Caco-2 (cell line): Measurements from ENCODE around the gene ASB15. TPM values are rescaled to one million over a fixed set of nuclear protein-coding genes. Genes with fewer than 3 reads are reported as not detected.

Experiments used
- BruUV-seq: library from RNA; stranded (reverse); fragments of 400-500 nt; replicated peaks from 2 replicates; lab custom pipeline; 2021; lab: Mats Ljungman, UMichigan
- CTCF ChIA-PET: fragments of 300-600 bp; sonication (Branson Sonifier 250); formaldehyde crosslinking; loops from one replicate; lab custom pipeline; 2022; ENCODE audit warnings: antibody characterized with exemption; lab: Charles Lee
- POLR2A ChIA-PET: fragments of 300-600 bp; sonication (Branson Sonifier 250); formaldehyde crosslinking; loops from one replicate; lab custom pipeline; 2022; ENCODE audit warnings: antibody characterized with exemption; lab: Charles Lee
- DNase-seq, 2 experiments: peaks; one replicate each; pipeline versions ENCODE4 v3.0.0 to v3.0.0-alpha.2; 2020 to 2022
- H3K27me3 ChIP-seq: replicated peaks from 2 replicates; pipeline ENCODE4 v1.6.0; 2011; ENCODE audit warnings: low read length; ENCODE audit not compliant: control insufficient read depth, insufficient read depth
- H3K36me3 ChIP-seq: 2 replicates; pipeline ENCODE4 v1.5.1; 2011; ENCODE audit warnings: low read length; ENCODE audit not compliant: control insufficient read depth, insufficient read depth
- H3K4me1 ChIP-seq: fragments of 250-450 bp; sonication (Bioruptor Pico); 2 replicates; pipeline ENCODE4 v1.5.1; 2020; ENCODE audit warnings: mild to moderate bottlenecking
- H3K4me3 ChIP-seq: 2 replicates; pipeline ENCODE4 v1.5.1; 2011; ENCODE audit warnings: low read depth, mild to moderate bottlenecking, control low read depth, low read length
- H3K9me3 ChIP-seq: fragments of 250-450 bp; sonication (Bioruptor Pico); 2 replicates; pipeline ENCODE4 v1.5.1; 2020; ENCODE audit warnings: mild to moderate bottlenecking, moderate library complexity
- H3K27ac Mint-ChIP-seq: one replicate; pipeline ENCODE4 v1.8.0; 2022; ENCODE audit warnings: mixed read lengths; ENCODE audit not compliant: unreplicated experiment
- H3K27me3 Mint-ChIP-seq: one replicate; pipeline ENCODE4 v1.8.0; 2022; ENCODE audit warnings: mixed read lengths; ENCODE audit not compliant: insufficient read depth, unreplicated experiment
- H3K36me3 Mint-ChIP-seq: one replicate; pipeline ENCODE4 v1.8.0; 2022; ENCODE audit warnings: mild to moderate bottlenecking, mixed read lengths; ENCODE audit not compliant: insufficient read depth, unreplicated experiment
- H3K4me1 Mint-ChIP-seq: one replicate; pipeline ENCODE4 v1.8.0; 2022; ENCODE audit warnings: low read depth, mixed read lengths; ENCODE audit not compliant: unreplicated experiment
- H3K4me3 Mint-ChIP-seq: one replicate; pipeline ENCODE4 v1.8.0; 2022; ENCODE audit warnings: mild to moderate bottlenecking, moderate library complexity, mixed read lengths; ENCODE audit not compliant: unreplicated experiment
- H3K9me3 Mint-ChIP-seq: one replicate; pipeline ENCODE4 v1.8.0; 2022; ENCODE audit warnings: mixed read lengths; ENCODE audit not compliant: unreplicated experiment
- CTCF ChIP-seq, 2 experiments: fragments of 200-600 bp in 1 of 2; IDR thresholded peaks; 1 replicate in 1 of 2; 2 replicates in 1 of 2; pipeline versions ENCODE4 v1.5.1 to v1.8.0; 2011 to 2022; ENCODE audit warnings: antibody characterized with exemption in 1 of 2, control low read depth in 1 of 2, inconsistent platforms in 1 of 2, low read depth in 1 of 2, low read length in 1 of 2, mild to moderate bottlenecking in 1 of 2, moderate library complexity in 1 of 2; ENCODE audit not compliant: insufficient read depth in 1 of 2, severe bottlenecking in 1 of 2, unreplicated experiment in 1 of 2
- intact Hi-C: fragments of 100-400 bp; cut with micrococcal nuclease; formaldehyde crosslinking; loops from one replicate; pipeline ENCODE4 v1.10.0; 2022; ENCODE audit not compliant: unreplicated experiment
- total RNA-seq: library from RNA; stranded (reverse); gene quantifications from 2 replicates; pipeline ENCODE4 v1.2.3, GENCODE V29; 2022

The ASB15 gene
- total RNA-seq, 1 experiment from 2014 or later: not detected

GRCh38 chr7:123653162-123653561 lies 51.5 kb downstream of the ASB15 start:
- Mint-ChIP-seq H3K27ac (no peak overlapping the region), H3K4me1 (peaks cover 4% of the 10 kb centered on the region), H3K27me3 (no peaks in the 10 kb centered on the region), H3K9me3 (no peaks in the 10 kb centered on the region), H3K4me3 (no peak overlapping the region), H3K36me3 (no peaks in the 10 kb centered on the region)
- Histone ChIP-seq H3K27me3 (no peaks in the 10 kb centered on the region), H3K4me1 (no peaks in the 10 kb centered on the region), H3K9me3 (no peaks in the 10 kb centered on the region), H3K36me3 (no peaks in the 10 kb centered on the region), H3K4me3 (no peak overlapping the region)
- ChIA-PET POLR2A (no interaction called here), CTCF (no interaction called here)
- DNase-seq: no peak
- no TSS peak for BruUV-seq
- intact Hi-C loops: no loop called here
- no peak for TF ChIP-seq CTCF (IDR thresholded peaks at IDR 0.05; ENCODE audit: insufficient read depth in 1 of 2, low read depth in 1 of 2, low read length in 1 of 2, severe bottlenecking in 1 of 2, unreplicated experiment in 1 of 2)

GRCh38 chr7:123655614-123656013 lies 54.0 kb downstream of the ASB15 start, which contains the start of gene LMOD2:
Gene LMOD2, plus strand, starts transcription at chr7:123655866. Its CDS starts 98 bp downstream, at chr7:123655964.
- H3K4me1 Mint-ChIP-seq: peaks cover 3% of the 10 kb centered on the region
- H3K36me3 ChIP-seq: no peaks in the 10 kb centered on the region
- no peak within 1 kb of the TSS for H3K27ac Mint-ChIP-seq
- no peaks in the 10 kb centered on the region for H3K4me1 ChIP-seq
- intact Hi-C loops: no loop called here
- no TSS peak for BruUV-seq
- H3K4me3 Mint-ChIP-seq: no peak within 1 kb of the TSS
- no peaks in the 10 kb centered on the region for H3K27me3 Mint-ChIP-seq
- ChIA-PET POLR2A (no interaction called here), CTCF (no interaction called here)
- H3K9me3 ChIP-seq: no peaks in the 10 kb centered on the region
- DNase-seq: no peak
- no peak for TF ChIP-seq CTCF (IDR thresholded peaks at IDR 0.05; ENCODE audit: insufficient read depth in 1 of 2, low read depth in 1 of 2, low read length in 1 of 2, severe bottlenecking in 1 of 2, unreplicated experiment in 1 of 2)
- H3K27me3 ChIP-seq: no peaks in the 10 kb centered on the region
- no peak within 1 kb of the TSS for H3K4me3 ChIP-seq
- no peaks in the 10 kb centered on the region for H3K9me3 Mint-ChIP-seq
- no peaks in the 10 kb centered on the region for H3K36me3 Mint-ChIP-seq

GRCh38 chr7:123656544-123657303 lies 55.1 kb downstream of the ASB15 start:
- Histone ChIP-seq H3K4me3 (no peak overlapping the region), H3K9me3 (no peaks in the 10 kb centered on the region), H3K4me1 (0 out of 2 replicates have a peak, but pooled peaks cover 6% of the 10 kb centered on the region), H3K27me3 (no peaks in the 10 kb centered on the region), H3K36me3 (no peaks in the 10 kb centered on the region)
- CTCF ChIA-PET: no interaction called here
- intact Hi-C loops: no loop called here
- Mint-ChIP-seq H3K4me1 (peaks cover 10% of the 10 kb centered on the region), H3K27me3 (no peaks in the 10 kb centered on the region), H3K27ac (no peak overlapping the region), H3K9me3 (no peaks in the 10 kb centered on the region), H3K36me3 (no peaks in the 10 kb centered on the region), H3K4me3 (no peak overlapping the region)
- no peak for DNase-seq
- POLR2A ChIA-PET: no interaction called here
- no TSS peak for BruUV-seq
- TF ChIP-seq CTCF (IDR thresholded peaks at IDR 0.05; ENCODE audit: insufficient read depth in 1 of 2, low read depth in 1 of 2, low read length in 1 of 2, severe bottlenecking in 1 of 2, unreplicated experiment in 1 of 2): no peak
